ENCODE data around the gene GRID2.
A peak's percentile ranks its signal among the peaks of the same experiment; 100 is the strongest.

Gene GRID2

GRCh38 chr4:92952897-92953296 lies 649.1 kb downstream of the GRID2 start:
- Histone ChIP-seq H3K4me3 (ENCODE audit: low read depth in 1 of 5, low read length in 5 of 5) (no peak overlapping the region), H3K27me3 (ENCODE audit: control insufficient read depth in 5 of 5, insufficient read depth in 4 of 5, low read length in 5 of 5) (no peaks in the 10 kb centered on the region)

GRCh38 chr4:92953462-92953861 lies 649.7 kb downstream of the GRID2 start:
- Histone ChIP-seq H3K4me3 (ENCODE audit: low read depth in 1 of 5, low read length in 5 of 5) (no peak overlapping the region), H3K9ac (ENCODE audit: low read length in 5 of 5) (no peak overlapping the region), H3K4me1 (ENCODE audit: control insufficient read depth in 5 of 5, insufficient read depth in 5 of 5, low read length in 5 of 5) (no peaks in the 10 kb centered on the region), H3K27ac (ENCODE audit: low read depth, low read length) (no peak overlapping the region), H3K9me3 (ENCODE audit: control insufficient read depth in 5 of 5, low read length in 5 of 5) (no peaks in the 10 kb centered on the region), H3K36me3 (ENCODE audit: control insufficient read depth in 5 of 5, insufficient read depth in 5 of 5, low read length in 5 of 5) (no peaks in the 10 kb centered on the region), H3K27me3 (ENCODE audit: control insufficient read depth in 5 of 5, insufficient read depth in 4 of 5, low read length in 5 of 5) (no peaks in the 10 kb centered on the region)

More at GRCh38 chr4:92952897-92953296, 649.1 kb downstream of the GRID2 start:
- no peak overlapping the region for H3K9ac ChIP-seq (ENCODE audit: low read length in 5 of 5)
- no peaks in the 10 kb centered on the region for H3K36me3 ChIP-seq (ENCODE audit: control insufficient read depth in 5 of 5, insufficient read depth in 5 of 5, low read length in 5 of 5)
- H3K9me3 ChIP-seq (ENCODE audit: control insufficient read depth in 5 of 5, low read length in 5 of 5) = no peaks in the 10 kb centered on the region
- no peaks in the 10 kb centered on the region for H3K4me1 ChIP-seq (ENCODE audit: control insufficient read depth in 5 of 5, insufficient read depth in 5 of 5, low read length in 5 of 5)
- no peak overlapping the region for H3K27ac ChIP-seq (ENCODE audit: low read depth, low read length)

GRCh38 chr4:92961881-92962280 lies 658.1 kb downstream of the GRID2 start:
- Histone ChIP-seq H3K27me3 (ENCODE audit: control insufficient read depth in 5 of 5, insufficient read depth in 4 of 5, low read length in 5 of 5) (no peaks in the 10 kb centered on the region), H3K36me3 (ENCODE audit: control insufficient read depth in 5 of 5, insufficient read depth in 5 of 5, low read length in 5 of 5) (no peaks in the 10 kb centered on the region), H3K4me3 (ENCODE audit: low read depth in 1 of 5, low read length in 5 of 5) (no peak overlapping the region), H3K9me3 (ENCODE audit: control insufficient read depth in 5 of 5, low read length in 5 of 5) (no peaks in the 10 kb centered on the region), H3K4me1 (ENCODE audit: control insufficient read depth in 5 of 5, insufficient read depth in 5 of 5, low read length in 5 of 5) (no peaks in the 10 kb centered on the region), H3K27ac (ENCODE audit: low read depth, low read length) (no peak overlapping the region), H3K9ac (ENCODE audit: low read length in 5 of 5) (no peak overlapping the region)

- Histone ChIP-seq H3K9me3 (ENCODE audit: control insufficient read depth in 5 of 5, low read length in 5 of 5) (no peaks in the 10 kb centered on the region), H3K4me1 (ENCODE audit: control insufficient read depth in 5 of 5, insufficient read depth in 5 of 5, low read length in 5 of 5) (no peaks in the 10 kb centered on the region), H3K4me3 (ENCODE audit: low read depth in 1 of 5, low read length in 5 of 5) (no peak overlapping the region), H3K27me3 (ENCODE audit: control insufficient read depth in 5 of 5, insufficient read depth in 4 of 5, low read length in 5 of 5) (no peaks in the 10 kb centered on the region), H3K36me3 (ENCODE audit: control insufficient read depth in 5 of 5, insufficient read depth in 5 of 5, low read length in 5 of 5) (no peaks in the 10 kb centered on the region), H3K9ac (ENCODE audit: low read length in 5 of 5) (no peak overlapping the region), H3K27ac (ENCODE audit: low read depth, low read length) (no peak overlapping the region)
Observed at GRCh38 chr4:92962831-92963230, 659.1 kb downstream of the GRID2 start.

- H3K4me3 ChIP-seq (ENCODE audit: low read depth in 1 of 5, low read length in 5 of 5) = no peak overlapping the region
- no peaks in the 10 kb centered on the region for H3K36me3 ChIP-seq (ENCODE audit: control insufficient read depth in 5 of 5, insufficient read depth in 5 of 5, low read length in 5 of 5)
- no peaks in the 10 kb centered on the region for H3K9me3 ChIP-seq (ENCODE audit: control insufficient read depth in 5 of 5, low read length in 5 of 5)
- H3K4me1 ChIP-seq (ENCODE audit: control insufficient read depth in 5 of 5, insufficient read depth in 5 of 5, low read length in 5 of 5) = peaks cover 0 to 8% (median 4%) of the 10 kb centered on the region in 5 donors
- no peaks in the 10 kb centered on the region for H3K27me3 ChIP-seq (ENCODE audit: control insufficient read depth in 5 of 5, insufficient read depth in 4 of 5, low read length in 5 of 5)
- H3K9ac ChIP-seq (ENCODE audit: low read length in 5 of 5) = no peak overlapping the region
- H3K27ac ChIP-seq (ENCODE audit: low read depth, low read length) = no peak overlapping the region
Observed at GRCh38 chr4:92968556-92968955, 664.8 kb downstream of the GRID2 start.

- H3K4me1 ChIP-seq (ENCODE audit: control insufficient read depth in 5 of 5, insufficient read depth in 5 of 5, low read length in 5 of 5) = peaks cover 0 to 8% (median 4%) of the 10 kb centered on the region in 5 donors
- H3K27me3 ChIP-seq (ENCODE audit: control insufficient read depth in 5 of 5, insufficient read depth in 4 of 5, low read length in 5 of 5) = no peaks in the 10 kb centered on the region
- H3K27ac ChIP-seq (ENCODE audit: low read depth, low read length) = no peak overlapping the region
- H3K36me3 ChIP-seq (ENCODE audit: control insufficient read depth in 5 of 5, insufficient read depth in 5 of 5, low read length in 5 of 5) = no peaks in the 10 kb centered on the region
- H3K9ac ChIP-seq (ENCODE audit: low read length in 5 of 5) = no peak overlapping the region
- H3K9me3 ChIP-seq (ENCODE audit: control insufficient read depth in 5 of 5, low read length in 5 of 5) = no peaks in the 10 kb centered on the region
- H3K4me3 ChIP-seq (ENCODE audit: low read depth in 1 of 5, low read length in 5 of 5) = peak overlapping the region in 1 of 5 donors; percentile 29
Observed at GRCh38 chr4:92968996-92969395, 665.2 kb downstream of the GRID2 start.

- H3K9ac ChIP-seq (ENCODE audit: low read length in 5 of 5) = no peak overlapping the region
- peak overlapping the region; percentile 51 for H3K27ac ChIP-seq (ENCODE audit: low read depth, low read length)
- H3K4me1 ChIP-seq (ENCODE audit: control insufficient read depth in 5 of 5, insufficient read depth in 5 of 5, low read length in 5 of 5) = peaks cover 0 to 8% (median 4%) of the 10 kb centered on the region in 5 donors
- H3K4me3 ChIP-seq (ENCODE audit: low read depth in 1 of 5, low read length in 5 of 5) = peak overlapping the region in 1 of 5 donors; percentile 29
- no peaks in the 10 kb centered on the region for H3K36me3 ChIP-seq (ENCODE audit: control insufficient read depth in 5 of 5, insufficient read depth in 5 of 5, low read length in 5 of 5)
- H3K27me3 ChIP-seq (ENCODE audit: control insufficient read depth in 5 of 5, insufficient read depth in 4 of 5, low read length in 5 of 5) = no peaks in the 10 kb centered on the region
- H3K9me3 ChIP-seq (ENCODE audit: control insufficient read depth in 5 of 5, low read length in 5 of 5) = no peaks in the 10 kb centered on the region
Observed at GRCh38 chr4:92969650-92970379, 666.0 kb downstream of the GRID2 start.

GRCh38 chr4:92970996-92971395 lies 667.2 kb downstream of the GRID2 start:
- H3K9me3 ChIP-seq (ENCODE audit: control insufficient read depth in 5 of 5, low read length in 5 of 5) = no peaks in the 10 kb centered on the region
- no peak overlapping the region for H3K9ac ChIP-seq (ENCODE audit: low read length in 5 of 5)
- H3K4me3 ChIP-seq (ENCODE audit: low read depth in 1 of 5, low read length in 5 of 5) = no peak overlapping the region
- no peaks in the 10 kb centered on the region for H3K36me3 ChIP-seq (ENCODE audit: control insufficient read depth in 5 of 5, insufficient read depth in 5 of 5, low read length in 5 of 5)
- no peak overlapping the region for H3K27ac ChIP-seq (ENCODE audit: low read depth, low read length)
- peaks cover 0 to 8% (median 4%) of the 10 kb centered on the region in 5 donors for H3K4me1 ChIP-seq (ENCODE audit: control insufficient read depth in 5 of 5, insufficient read depth in 5 of 5, low read length in 5 of 5)
- H3K27me3 ChIP-seq (ENCODE audit: control insufficient read depth in 5 of 5, insufficient read depth in 4 of 5, low read length in 5 of 5) = no peaks in the 10 kb centered on the region

- no peaks in the 10 kb centered on the region for H3K36me3 ChIP-seq (ENCODE audit: control insufficient read depth in 5 of 5, insufficient read depth in 5 of 5, low read length in 5 of 5)
- H3K27ac ChIP-seq (ENCODE audit: low read depth, low read length) = no peak overlapping the region
- no peaks in the 10 kb centered on the region for H3K4me1 ChIP-seq (ENCODE audit: control insufficient read depth in 5 of 5, insufficient read depth in 5 of 5, low read length in 5 of 5)
- no peaks in the 10 kb centered on the region for H3K27me3 ChIP-seq (ENCODE audit: control insufficient read depth in 5 of 5, insufficient read depth in 4 of 5, low read length in 5 of 5)
- no peak overlapping the region for H3K4me3 ChIP-seq (ENCODE audit: low read depth in 1 of 5, low read length in 5 of 5)
- H3K9ac ChIP-seq (ENCODE audit: low read length in 5 of 5) = no peak overlapping the region
- no peaks in the 10 kb centered on the region for H3K9me3 ChIP-seq (ENCODE audit: control insufficient read depth in 5 of 5, low read length in 5 of 5)
Observed at GRCh38 chr4:92988301-92988700, 684.5 kb downstream of the GRID2 start.

- no peaks in the 10 kb centered on the region for H3K9me3 ChIP-seq (ENCODE audit: control insufficient read depth in 5 of 5, low read length in 5 of 5)
- H3K36me3 ChIP-seq (ENCODE audit: control insufficient read depth in 5 of 5, insufficient read depth in 5 of 5, low read length in 5 of 5) = no peaks in the 10 kb centered on the region
- H3K4me1 ChIP-seq (ENCODE audit: control insufficient read depth in 5 of 5, insufficient read depth in 5 of 5, low read length in 5 of 5) = no peaks in the 10 kb centered on the region
- H3K9ac ChIP-seq (ENCODE audit: low read length in 5 of 5) = no peak overlapping the region
- no peaks in the 10 kb centered on the region for H3K27me3 ChIP-seq (ENCODE audit: control insufficient read depth in 5 of 5, insufficient read depth in 4 of 5, low read length in 5 of 5)
- H3K27ac ChIP-seq (ENCODE audit: low read depth, low read length) = no peak overlapping the region
- no peak overlapping the region for H3K4me3 ChIP-seq (ENCODE audit: low read depth in 1 of 5, low read length in 5 of 5)
Observed at GRCh38 chr4:92992758-92993157, 689.0 kb downstream of the GRID2 start.

All from subcutaneous abdominal adipose tissue (tissue), 5 donors.